Tibial artery (tissue), 4 donors: Measurements from ENCODE around the gene CD180.

Experiments used
- DNase-seq, 2 donors: peaks; one replicate each; pipeline ENCODE4 v3.0.0-alpha.2; 2019
- H3K27ac ChIP-seq, 2 donors: fragments of 200-600 bp; sonication (generic) in 1 of 2; 1 replicate in 1 of 2; 2 replicates in 1 of 2; pipeline ENCODE4 v1.5.1; 2018 to 2019; ENCODE audit warnings: mild to moderate bottlenecking in 1 of 2
- H3K27me3 ChIP-seq, 2 donors: fragments of 200-600 bp; sonication (generic) in 1 of 2; one replicate each; pipeline versions ENCODE4 v1.5.1 to v1.6.0; 2016 to 2019
- H3K36me3 ChIP-seq, 3 donors: fragments of 200-600 bp; sonication (generic) in 2 of 3; one replicate each; pipeline ENCODE4 v1.5.1; 2016 to 2019; ENCODE audit warnings: mild to moderate bottlenecking in 2 of 3
- H3K4me1 ChIP-seq, 4 donors: fragments of 200-600 bp; sonication (generic) in 2 of 4; 1 replicate in 3 of 4; 2 replicates in 1 of 4; pipeline ENCODE4 v1.5.1; 2016 to 2019
- H3K4me3 ChIP-seq, 2 donors: fragments of 200-600 bp; sonication (generic) in 1 of 2; 1 replicate in 1 of 2; 2 replicates in 1 of 2; pipeline ENCODE4 v1.5.1; 2018 to 2019; ENCODE audit warnings: mild to moderate bottlenecking in 2 of 2
- H3K9me3 ChIP-seq, 3 donors: fragments of 200-600 bp; sonication (generic) in 1 of 3; one replicate each; pipeline ENCODE4 v1.5.1; 2016 to 2019
- intact Hi-C: fragments of 100-400 bp; cut with DNase I; formaldehyde crosslinking; loops from one replicate; pipeline ENCODE4 v1.15.0; 2023; ENCODE audit warnings: low total_unique reads
- TF ChIP-seq, protein P1 (sequence below), 2 experiments: fragments of 200-600 bp in 1 of 2; fragments of 450-650 bp in 1 of 2; IDR thresholded peaks; one replicate each; pipeline ENCODE4 v1.5.1; 2017 to 2019; ENCODE audit warnings: antibody characterized with exemption in 2 of 2, mild to moderate bottlenecking in 1 of 2, moderate library complexity in 1 of 2

Gene CD180

DNA sequence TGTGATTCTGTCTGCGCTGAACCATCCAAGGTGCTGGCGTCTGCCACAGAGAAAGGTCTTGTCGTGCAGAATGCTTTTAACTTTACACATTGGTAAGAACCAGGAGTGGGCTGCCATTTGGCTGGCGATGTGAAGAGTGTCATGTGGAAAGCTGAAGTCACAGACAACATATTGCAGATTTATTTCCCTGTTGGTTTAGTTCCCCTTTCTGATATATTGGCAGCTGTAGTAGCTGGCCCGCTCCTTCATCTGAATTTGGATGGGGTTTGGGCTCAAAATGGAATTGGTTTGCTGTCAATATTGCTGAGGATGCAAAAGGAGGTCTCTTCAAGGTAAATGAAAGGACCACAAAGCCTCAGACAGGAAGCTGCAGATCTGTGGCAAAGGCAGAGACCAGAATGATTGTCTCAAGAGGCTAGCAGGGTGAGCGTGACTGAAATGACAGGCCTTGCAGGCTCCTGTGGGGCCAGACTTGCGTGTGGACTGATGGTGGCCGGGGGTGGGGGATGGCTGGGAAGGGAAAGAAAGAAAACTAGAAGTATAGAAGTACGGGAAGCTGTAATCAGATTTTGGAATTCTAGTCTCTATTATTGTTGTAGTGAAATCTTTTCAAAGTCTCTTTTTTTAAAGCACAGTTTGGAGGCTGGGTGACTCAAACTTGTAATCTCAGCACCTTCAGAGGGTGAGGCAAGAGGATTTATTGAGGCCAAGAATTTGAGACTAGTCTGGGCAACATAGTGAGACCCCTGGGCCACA lies 25.1 kb upstream of the CD180 start:
- Histone ChIP-seq H3K4me1 (peaks cover 0 to 4% (median 2%) of the 10 kb centered on the region in 4 donors), H3K36me3 (no peaks in the 10 kb centered on the region), H3K27me3 (no peaks in the 10 kb centered on the region), H3K4me3 (no peak overlapping the region), H3K9me3 (no peaks in the 10 kb centered on the region), H3K27ac (no peak overlapping the region)
- TF ChIP-seq, protein P1, sequence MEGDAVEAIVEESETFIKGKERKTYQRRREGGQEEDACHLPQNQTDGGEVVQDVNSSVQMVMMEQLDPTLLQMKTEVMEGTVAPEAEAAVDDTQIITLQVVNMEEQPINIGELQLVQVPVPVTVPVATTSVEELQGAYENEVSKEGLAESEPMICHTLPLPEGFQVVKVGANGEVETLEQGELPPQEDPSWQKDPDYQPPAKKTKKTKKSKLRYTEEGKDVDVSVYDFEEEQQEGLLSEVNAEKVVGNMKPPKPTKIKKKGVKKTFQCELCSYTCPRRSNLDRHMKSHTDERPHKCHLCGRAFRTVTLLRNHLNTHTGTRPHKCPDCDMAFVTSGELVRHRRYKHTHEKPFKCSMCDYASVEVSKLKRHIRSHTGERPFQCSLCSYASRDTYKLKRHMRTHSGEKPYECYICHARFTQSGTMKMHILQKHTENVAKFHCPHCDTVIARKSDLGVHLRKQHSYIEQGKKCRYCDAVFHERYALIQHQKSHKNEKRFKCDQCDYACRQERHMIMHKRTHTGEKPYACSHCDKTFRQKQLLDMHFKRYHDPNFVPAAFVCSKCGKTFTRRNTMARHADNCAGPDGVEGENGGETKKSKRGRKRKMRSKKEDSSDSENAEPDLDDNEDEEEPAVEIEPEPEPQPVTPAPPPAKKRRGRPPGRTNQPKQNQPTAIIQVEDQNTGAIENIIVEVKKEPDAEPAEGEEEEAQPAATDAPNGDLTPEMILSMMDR (IDR thresholded peaks at IDR 0.05) = no peak
- DNase-seq = no peak
- intact Hi-C loops = no loop called here

DNA sequence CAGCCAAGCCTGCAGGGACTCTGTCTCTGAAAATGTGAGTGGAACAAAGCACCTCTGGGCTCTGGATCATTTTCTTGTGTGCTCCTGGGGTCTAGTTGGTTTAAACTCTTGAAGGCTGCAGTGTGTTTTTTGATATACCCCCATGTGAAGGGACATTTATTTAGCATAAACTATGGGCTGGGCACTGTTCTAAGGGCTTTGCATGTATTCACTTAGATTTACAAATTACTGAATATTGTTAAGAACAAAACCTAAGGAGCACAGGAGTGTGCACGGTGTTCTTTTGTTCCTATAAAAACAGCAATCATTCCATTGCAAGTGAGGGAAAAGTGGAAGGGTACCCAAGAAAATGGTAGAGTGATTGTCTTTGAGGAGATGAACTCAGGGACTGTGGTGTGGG lies 20.0 kb upstream of the CD180 start:
- Histone ChIP-seq H3K36me3 (no peaks in the 10 kb centered on the region), H3K27ac (peak overlapping the region; percentile 51 to 75), H3K9me3 (no peaks in the 10 kb centered on the region), H3K4me1 (peaks cover 0 to 21% (median 19%) of the 10 kb centered on the region in 4 donors), H3K4me3 (peak overlapping the region in 1 of 2 donors; percentile 45), H3K27me3 (no peaks in the 10 kb centered on the region)
- TF ChIP-seq, protein P1 (IDR thresholded peaks at IDR 0.05) = no peak
- intact Hi-C loops = no loop called here
- DNase-seq = no peak

DNA sequence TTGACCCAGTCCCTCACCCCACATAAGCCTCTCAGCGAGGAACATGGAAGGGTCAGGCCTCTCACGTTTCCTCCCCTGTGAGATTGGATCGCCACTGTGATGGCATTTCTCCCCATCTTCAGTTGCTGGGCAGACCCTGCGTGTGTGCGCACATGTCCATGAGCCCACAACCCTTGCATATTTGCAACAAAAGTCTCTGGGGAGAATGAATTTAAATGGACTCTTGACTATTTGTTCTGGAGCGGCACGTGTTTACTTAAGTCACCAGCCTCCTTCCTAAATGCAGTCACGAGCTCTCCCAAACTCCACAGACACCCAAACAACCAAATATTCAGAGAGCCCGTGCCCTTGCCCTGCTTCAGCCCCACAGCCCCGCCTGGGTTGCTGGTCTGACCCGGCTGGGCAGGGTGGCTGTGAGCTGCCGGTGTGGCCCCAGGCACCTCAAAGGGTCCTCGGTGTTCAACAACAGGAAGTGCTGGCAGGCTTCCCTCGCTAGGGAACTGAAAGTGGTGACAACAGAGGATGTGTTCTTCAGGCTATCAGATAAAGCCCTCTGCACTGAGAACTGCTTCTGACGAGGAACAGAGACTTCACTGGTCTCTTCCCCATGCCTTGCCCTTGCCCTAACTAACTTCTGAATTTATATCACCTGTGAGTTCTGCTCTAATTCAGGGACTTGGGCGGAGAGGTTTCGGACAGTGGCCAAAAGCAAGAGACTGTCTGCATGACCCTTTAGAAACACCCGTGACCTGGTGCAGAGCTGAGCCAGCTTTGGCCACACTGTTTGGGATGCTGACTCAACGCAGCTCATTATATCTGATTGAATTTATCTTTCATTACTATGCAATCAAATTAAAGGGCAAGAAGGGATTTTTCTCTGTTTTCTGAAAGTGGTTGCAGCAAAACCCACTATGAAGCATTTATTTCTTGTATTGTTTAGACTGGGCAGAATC lies 19.2 kb upstream of the CD180 start:
- peak; percentile 90 to 91 for DNase-seq
- H3K36me3 ChIP-seq = no peaks in the 10 kb centered on the region
- H3K27me3 ChIP-seq = no peaks in the 10 kb centered on the region
- no peaks in the 10 kb centered on the region for H3K9me3 ChIP-seq
- peak overlapping the region; percentile 7 to 45 for H3K4me3 ChIP-seq
- peaks cover 0 to 21% (median 19%) of the 10 kb centered on the region in 4 donors for H3K4me1 ChIP-seq
- intact Hi-C loops = no loop called here
- H3K27ac ChIP-seq = peak overlapping the region; percentile 51 to 75
- TF ChIP-seq, protein P1 (IDR thresholded peaks at IDR 0.05) = no peak

DNA sequence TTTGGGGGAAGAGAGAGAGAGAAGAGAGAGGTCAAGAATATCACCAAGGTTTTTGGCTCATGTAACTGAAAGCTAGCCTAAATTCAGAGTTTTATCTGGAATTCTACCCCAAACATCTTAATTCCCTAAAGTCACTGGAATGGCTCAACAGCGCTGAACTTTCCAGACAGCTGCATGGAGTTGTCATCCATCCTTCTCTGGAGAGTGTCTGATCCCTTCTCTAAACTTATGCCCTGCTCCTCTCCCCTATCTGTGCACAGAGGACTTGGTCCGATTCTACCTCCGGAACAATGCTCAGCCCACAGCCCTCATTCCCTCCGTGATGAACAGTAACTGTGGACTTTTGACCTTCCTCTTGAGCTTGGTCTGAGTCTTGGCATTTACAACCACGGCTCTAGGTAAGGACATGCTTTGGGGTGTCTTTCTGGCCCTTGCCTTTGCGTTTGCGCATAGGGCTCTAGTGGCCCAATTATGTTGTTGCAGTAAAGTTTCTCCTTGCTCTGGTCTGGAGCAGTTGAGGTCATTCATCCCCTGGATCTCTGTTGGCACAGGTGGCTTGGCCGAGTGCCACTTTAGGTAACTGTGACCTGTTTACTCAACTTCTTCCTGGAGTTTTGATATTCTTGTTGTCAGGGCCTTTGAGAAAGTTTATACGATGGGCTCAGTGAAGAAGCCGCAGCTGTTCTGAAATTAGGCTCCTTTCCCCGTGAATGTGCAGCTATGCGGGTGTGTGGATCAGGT lies 18.3 kb upstream of the CD180 start:
- Histone ChIP-seq H3K36me3 (no peaks in the 10 kb centered on the region), H3K4me1 (peaks cover 0 to 21% (median 19%) of the 10 kb centered on the region in 4 donors), H3K27ac (peak overlapping the region; percentile 51 to 75), H3K9me3 (no peaks in the 10 kb centered on the region), H3K27me3 (no peaks in the 10 kb centered on the region), H3K4me3 (no peak overlapping the region)
- TF ChIP-seq, protein P1 (IDR thresholded peaks at IDR 0.05) = no peak
- intact Hi-C loops = no loop called here
- DNase-seq = no peak

DNA sequence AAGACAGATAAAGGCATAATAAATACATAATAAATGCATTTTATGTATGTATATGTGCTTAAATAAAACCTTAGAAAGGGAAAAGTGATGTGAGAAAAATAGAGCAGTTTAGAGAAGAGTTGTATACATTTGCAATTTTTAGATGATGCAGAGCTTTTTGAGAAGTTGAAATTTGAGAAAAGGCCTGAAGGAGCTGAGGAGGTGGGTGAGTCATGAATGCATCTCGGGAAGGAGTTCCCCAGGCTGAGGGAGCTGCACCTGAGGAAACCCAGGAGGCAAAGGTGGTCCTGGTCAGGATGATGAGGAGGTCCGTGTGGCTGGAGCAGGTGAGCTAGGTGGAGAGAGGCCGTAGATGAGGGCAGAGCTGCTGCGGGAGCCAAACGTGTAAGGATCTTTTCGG lies 17.4 kb upstream of the CD180 start:
- H3K4me3 ChIP-seq = no peak overlapping the region
- no peaks in the 10 kb centered on the region for H3K36me3 ChIP-seq
- TF ChIP-seq, protein P1 (IDR thresholded peaks at IDR 0.05) = no peak
- no peaks in the 10 kb centered on the region for H3K27me3 ChIP-seq
- no peak overlapping the region for H3K27ac ChIP-seq
- H3K9me3 ChIP-seq = no peaks in the 10 kb centered on the region
- H3K4me1 ChIP-seq = peaks cover 0 to 21% (median 19%) of the 10 kb centered on the region in 4 donors
- DNase-seq = no peak
- intact Hi-C loops = no loop called here
